HG03135 (cell line): ENCODE measurements around the gene ORMDL2.
A peak's percentile ranks its signal among the peaks of the same experiment; 100 is the strongest.
"Not testable (repeated sequence)": the region's sequence is repeated elsewhere in the genome, so short reads cannot be mapped to it uniquely, and the experiment has no call there.

Source experiments
- ATAC-seq: cut with Tn5 transposase; IDR thresholded peaks from one replicate; pipeline ENCODE4 v1.9.1; 2021; ENCODE audit warnings: mild to moderate bottlenecking, moderate library complexity; ENCODE audit not compliant: unreplicated experiment

The ORMDL2 gene

GRCh38 chr12:55827806-55828205, 10.0 kb downstream of the ORMDL2 start:
- ATAC-seq: no peak

- ATAC-seq: no peak
These were observed 10.5 kb downstream of the ORMDL2 start for GRCh38 chr12:55828357-55828756.

GRCh38 chr12:55829967-55830600, 12.2 kb downstream of the ORMDL2 start:
- ATAC-seq: peak; percentile 21

GRCh38 chr12:55830601-55831446, 13.0 kb downstream of the ORMDL2 start:
- no peak for ATAC-seq

- no peak for ATAC-seq
These were observed 13.6 kb downstream of the ORMDL2 start for GRCh38 chr12:55831447-55831815.

GRCh38 chr12:55833056-55833455, 15.2 kb downstream of the ORMDL2 start:
- no peak for ATAC-seq

- not testable (repeated sequence) for ATAC-seq
These were observed 16.6 kb downstream of the ORMDL2 start for GRCh38 chr12:55834400-55834799.

GRCh38 chr12:55838361-55838760, 20.5 kb downstream of the ORMDL2 start:
- no peak for ATAC-seq

GRCh38 chr12:55839345-55840140, 21.7 kb downstream of the ORMDL2 start:
- no peak for ATAC-seq

GRCh38 chr12:55840581-55841351, 22.9 kb downstream of the ORMDL2 start:
- ATAC-seq: no peak

- no peak for ATAC-seq
These were observed 25.0 kb downstream of the ORMDL2 start, which contains the start of gene MMP19 for GRCh38 chr12:55842681-55843429. MMP19 (minus strand) TSS chr12:55842936; CDS start chr12:55842830, 106 bp downstream.

- ATAC-seq: no peak
These were observed 25.6 kb downstream of the ORMDL2 start for GRCh38 chr12:55843431-55843830.

- no peak for ATAC-seq
These were observed 27.1 kb downstream of the ORMDL2 start for GRCh38 chr12:55844961-55845360.

- ATAC-seq: no peak
These were observed 27.5 kb downstream of the ORMDL2 start for GRCh38 chr12:55845361-55845760.

- ATAC-seq: no peak
These were observed 28.1 kb downstream of the ORMDL2 start for GRCh38 chr12:55845785-55846496.

- no peak for ATAC-seq
These were observed 29.2 kb downstream of the ORMDL2 start for GRCh38 chr12:55847033-55847432.

GRCh38 chr12:55847603-55848291, 29.9 kb downstream of the ORMDL2 start:
- ATAC-seq: no peak

- no peak for ATAC-seq
These were observed 31.9 kb downstream of the ORMDL2 start for GRCh38 chr12:55849616-55850343.
